Measurements from ENCODE around the gene M1AP. TPM values are rescaled to one million over a fixed set of nuclear protein-coding genes. Genes with fewer than 3 reads are reported as not detected.

M1AP gene
- total RNA-seq, 4 donors from 2014 or later = 0.19 TPM; not detected in 3

GRCh38 chr2:74548285-74548899 lies 99.7 kb downstream of the M1AP start:
- TF ChIP-seq CTCF (IDR thresholded peaks at IDR 0.05) (no peak), POLR2A (IDR thresholded peaks at IDR 0.05) (no peak)
- no peak for DNase-seq
- Histone ChIP-seq H3K27ac (peak overlapping the region; percentile 49 to 78 (median 58)), H3K4me3 (peak overlapping the region; percentile 45 to 70 (median 57)), H3K4me1 (peaks cover 11 to 28% (median 16%) of the 10 kb centered on the region in 3 donors), H3K36me3 (no peaks in the 10 kb centered on the region), H3K27me3 (peaks cover 0 to 30% (median 0%) of the 10 kb centered on the region in 4 donors), H3K9me3 (no peaks in the 10 kb centered on the region)
- intact Hi-C loops (cut with DNase I) = no loop called here
- 20 to 26% methylated on average over 14 to 24 of the region's 26 CpGs for WGBS, 2 donors

GRCh38 chr2:74546004-74546403 lies 102.1 kb downstream of the M1AP start:
- TF ChIP-seq POLR2A (IDR thresholded peaks at IDR 0.05) = no peak
- Histone ChIP-seq H3K4me3 (no peak overlapping the region), H3K27me3 (peaks cover 0 to 26% (median 0%) of the 10 kb centered on the region in 4 donors), H3K9me3 (no peaks in the 10 kb centered on the region), H3K27ac (no peak overlapping the region), H3K36me3 (no peaks in the 10 kb centered on the region), H3K4me1 (peaks cover 6 to 20% (median 16%) of the 10 kb centered on the region in 3 donors)
- DNase-seq = no peak
- 83 to 85% methylated on average over 3 of the region's 3 CpGs for WGBS, 2 donors
- intact Hi-C loops (cut with DNase I) = no loop called here

- intact Hi-C loops (cut with DNase I) = no loop called here
- Histone ChIP-seq H3K4me3 (no peak overlapping the region), H3K36me3 (no peaks in the 10 kb centered on the region), H3K9me3 (no peaks in the 10 kb centered on the region), H3K27me3 (peaks cover 0 to 21% (median 0%) of the 10 kb centered on the region in 4 donors), H3K4me1 (peaks cover 5 to 16% (median 14%) of the 10 kb centered on the region in 3 donors), H3K27ac (no peak overlapping the region)
- TF ChIP-seq CTCF (IDR thresholded peaks at IDR 0.05) = peak in 1 of 6 experiments; percentile 30
- no peak for TF ChIP-seq POLR2A (IDR thresholded peaks at IDR 0.05)
- 89 to 92% methylated on average over 3 of the region's 3 CpGs for WGBS, 2 donors
- DNase-seq = no peak
These were observed 103.5 kb downstream of the M1AP start for GRCh38 chr2:74544634-74545033.

- Histone ChIP-seq H3K4me1 (no peaks in the 10 kb centered on the region), H3K27me3 (peaks cover 0 to 19% (median 0%) of the 10 kb centered on the region in 4 donors), H3K4me3 (no peak overlapping the region), H3K9me3 (no peaks in the 10 kb centered on the region), H3K36me3 (no peaks in the 10 kb centered on the region), H3K27ac (no peak overlapping the region)
- DNase-seq = no peak
- TF ChIP-seq CTCF (IDR thresholded peaks at IDR 0.05) = no peak
- TF ChIP-seq POLR2A (IDR thresholded peaks at IDR 0.05) = no peak
- intact Hi-C loops (cut with DNase I) = no loop called here
- WGBS, 2 donors = 73 to 83% methylated on average over 1 of the region's 1 CpG
These were observed 105.2 kb downstream of the M1AP start for GRCh38 chr2:74542978-74543377.

GRCh38 chr2:74540291-74540690 lies 107.8 kb downstream of the M1AP start:
- Histone ChIP-seq H3K4me3 (no peak overlapping the region), H3K36me3 (no peaks in the 10 kb centered on the region), H3K27me3 (peaks cover 0 to 26% (median 0%) of the 10 kb centered on the region in 4 donors), H3K27ac (peak overlapping the region in 1 of 4 donors; percentile 55), H3K9me3 (no peaks in the 10 kb centered on the region), H3K4me1 (peaks cover 0 to 8% (median 0%) of the 10 kb centered on the region in 3 donors)
- no peak for DNase-seq
- intact Hi-C loops (cut with DNase I) = no loop called here
- TF ChIP-seq POLR2A (IDR thresholded peaks at IDR 0.05) (no peak), CTCF (IDR thresholded peaks at IDR 0.05) (no peak)
- whole genome bisulfite sequencing, 2 donors = 50 to 61% methylated on average over 4 to 5 of the region's 5 CpGs

All from esophagus squamous epithelium (tissue), 5 donors.